ENCODE data around the gene ARID5B.

DNA sequence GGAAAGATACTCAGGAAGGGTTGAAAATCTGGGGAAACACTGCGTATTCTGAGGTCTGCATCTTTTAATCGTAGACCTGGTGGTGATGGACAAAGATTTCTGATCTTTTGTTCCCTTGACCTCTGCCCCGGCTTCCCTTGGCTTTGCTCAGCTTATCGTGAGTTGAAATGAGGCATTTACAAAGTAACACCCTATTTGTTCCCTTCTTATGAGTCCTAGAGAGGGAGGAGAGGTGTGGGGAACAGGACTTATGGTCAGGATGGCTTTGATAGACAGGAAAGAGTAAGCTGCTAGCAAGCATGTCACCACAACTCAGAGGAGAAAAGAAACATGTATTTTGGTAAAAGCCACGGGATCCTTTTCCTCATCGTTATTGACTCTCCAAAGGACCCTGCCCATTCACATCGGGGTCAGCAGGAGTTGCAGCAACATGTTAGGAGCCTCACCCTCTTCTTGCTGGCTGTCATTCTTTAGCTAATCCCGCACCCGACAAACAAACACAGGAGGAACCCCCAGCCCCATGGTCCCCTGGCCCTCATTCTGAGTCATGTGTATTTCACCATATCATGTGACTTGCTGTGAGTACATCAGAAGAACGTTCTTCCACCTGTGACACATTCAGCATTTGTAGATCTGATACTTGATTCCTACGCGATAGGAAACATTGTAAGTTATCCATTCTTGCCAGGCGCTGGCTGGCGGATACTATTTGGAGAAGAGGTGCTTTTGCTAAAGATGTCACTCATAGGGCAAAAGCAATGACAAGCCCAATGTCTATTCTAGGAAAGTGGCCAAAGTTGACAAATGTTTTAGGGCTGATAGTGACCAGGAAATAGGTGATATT, 197.0 kb downstream of the ARID5B start:
- TF ChIP-seq, protein P1, sequence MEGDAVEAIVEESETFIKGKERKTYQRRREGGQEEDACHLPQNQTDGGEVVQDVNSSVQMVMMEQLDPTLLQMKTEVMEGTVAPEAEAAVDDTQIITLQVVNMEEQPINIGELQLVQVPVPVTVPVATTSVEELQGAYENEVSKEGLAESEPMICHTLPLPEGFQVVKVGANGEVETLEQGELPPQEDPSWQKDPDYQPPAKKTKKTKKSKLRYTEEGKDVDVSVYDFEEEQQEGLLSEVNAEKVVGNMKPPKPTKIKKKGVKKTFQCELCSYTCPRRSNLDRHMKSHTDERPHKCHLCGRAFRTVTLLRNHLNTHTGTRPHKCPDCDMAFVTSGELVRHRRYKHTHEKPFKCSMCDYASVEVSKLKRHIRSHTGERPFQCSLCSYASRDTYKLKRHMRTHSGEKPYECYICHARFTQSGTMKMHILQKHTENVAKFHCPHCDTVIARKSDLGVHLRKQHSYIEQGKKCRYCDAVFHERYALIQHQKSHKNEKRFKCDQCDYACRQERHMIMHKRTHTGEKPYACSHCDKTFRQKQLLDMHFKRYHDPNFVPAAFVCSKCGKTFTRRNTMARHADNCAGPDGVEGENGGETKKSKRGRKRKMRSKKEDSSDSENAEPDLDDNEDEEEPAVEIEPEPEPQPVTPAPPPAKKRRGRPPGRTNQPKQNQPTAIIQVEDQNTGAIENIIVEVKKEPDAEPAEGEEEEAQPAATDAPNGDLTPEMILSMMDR (IDR thresholded peaks at IDR 0.05; ENCODE audit: low read length) = no peak
- TF ChIP-seq EZH2phosphoT487 (IDR thresholded peaks at IDR 0.05; ENCODE audit: low read length) = no peak
